NCI-H1436 (cell line): ENCODE data around the gene ARL8B.

Experiments used
- DNase-seq: peaks from one replicate; lab custom pipeline; 2025; lab: John Stamatoyannopoulos, UW

Gene ARL8B

GRCh38 chr3:5187156-5187919 is 65.2 kb downstream of the ARL8B start, which contains the start of gene EDEM1:
Gene EDEM1 (plus strand): TSS chr3:5187707. CDS start chr3:5187806, 99 bp downstream.
- peak; percentile 44 for DNase-seq

GRCh38 chr3:5187920-5188418 is 65.9 kb downstream of the ARL8B start:
- no peak for DNase-seq

- no peak for DNase-seq
Measured at GRCh38 chr3:5188419-5189221, 66.5 kb downstream of the ARL8B start.

GRCh38 chr3:5190147-5190791 is 68.2 kb downstream of the ARL8B start:
- DNase-seq = no peak

GRCh38 chr3:5191555-5192304 is 69.6 kb downstream of the ARL8B start:
- DNase-seq = no peak

GRCh38 chr3:5192571-5193365 is 70.7 kb downstream of the ARL8B start:
- no peak for DNase-seq

- no peak for DNase-seq
Measured at GRCh38 chr3:5194341-5194740, 72.2 kb downstream of the ARL8B start.

GRCh38 chr3:5194801-5195509 is 72.9 kb downstream of the ARL8B start:
- DNase-seq = no peak

- DNase-seq = no peak
Measured at GRCh38 chr3:5195605-5196004, 73.5 kb downstream of the ARL8B start.

- DNase-seq = no peak
Measured at GRCh38 chr3:5197022-5197421, 74.9 kb downstream of the ARL8B start.

- DNase-seq = no peak
Measured at GRCh38 chr3:5197470-5198312, 75.6 kb downstream of the ARL8B start.

- no peak for DNase-seq
Measured at GRCh38 chr3:5198313-5198677, 76.2 kb downstream of the ARL8B start.

- no peak for DNase-seq
Measured at GRCh38 chr3:5198986-5199731, 77.1 kb downstream of the ARL8B start.

- no peak for DNase-seq
Measured at GRCh38 chr3:5201536-5201935, 79.4 kb downstream of the ARL8B start.

GRCh38 chr3:5202222-5202621 is 80.1 kb downstream of the ARL8B start:
- no peak for DNase-seq

GRCh38 chr3:5205165-5205941 is 83.3 kb downstream of the ARL8B start:
- no peak for DNase-seq

- no peak for DNase-seq
Measured at GRCh38 chr3:5210926-5211325, 88.8 kb downstream of the ARL8B start.
